GM12892 (cell line): ENCODE data around the gene SLC4A9.

Experiments used
- POLR2A ChIP-seq: IDR thresholded peaks from 2 replicates; pipeline ENCODE4 v1.6.1; 2011; ENCODE audit warnings: low read depth, low read length, control low read depth
- POLR2AphosphoS5 ChIP-seq: IDR thresholded peaks from 2 replicates; pipeline ENCODE4 v1.6.1; 2011; ENCODE audit warnings: low read depth, low read length, control low read depth
- TAF1 ChIP-seq: IDR thresholded peaks from 2 replicates; pipeline ENCODE4 v1.6.1; 2011; ENCODE audit warnings: low read depth, mild to moderate bottlenecking, control low read depth, low read length, borderline replicate concordance

GRCh38 chr5:140363631-140364471 is 3.9 kb downstream of the SLC4A9 start:
- TF ChIP-seq POLR2A (no peak), POLR2AphosphoS5 (no peak), TAF1 (no peak)
